KMS-11 (cell line): Measurements from ENCODE around the gene KCTD19.

ENCODE experiments used
- H2AFZ ChIP-seq: fragments of 200-600 bp; sonication (generic); 2 replicates; pipeline ENCODE4 v1.6.1; 2016; ENCODE audit warnings: antibody characterized with exemption, mixed run types, low read depth
- H3K27ac ChIP-seq: fragments of 200-600 bp; sonication (generic); 2 replicates; pipeline ENCODE4 v1.6.1; 2016; ENCODE audit warnings: mild to moderate bottlenecking, mixed run types
- H3K27me3 ChIP-seq: fragments of 200-600 bp; sonication (generic); 2 replicates; pipeline ENCODE4 v1.6.1; 2017; ENCODE audit warnings: mild to moderate bottlenecking, low read depth, mixed run types, moderate library complexity; ENCODE audit not compliant: insufficient read depth
- H3K36me3 ChIP-seq: fragments of 200-600 bp; sonication (generic); 2 replicates; pipeline ENCODE4 v1.6.1; 2017; ENCODE audit warnings: mild to moderate bottlenecking, mixed run types; ENCODE audit not compliant: insufficient read depth
- H3K4me1 ChIP-seq: fragments of 200-600 bp; sonication (generic); 2 replicates; pipeline ENCODE4 v1.6.1; 2016; ENCODE audit warnings: mild to moderate bottlenecking, low read depth, mixed run types; ENCODE audit not compliant: poor library complexity, severe bottlenecking
- H3K4me2 ChIP-seq: fragments of 200-600 bp; sonication (generic); 2 replicates; pipeline ENCODE4 v1.7.0; 2016; ENCODE audit warnings: mild to moderate bottlenecking, mixed run types
- H3K4me3 ChIP-seq: fragments of 200-600 bp; sonication (generic); IDR thresholded peaks from 2 replicates; pipeline ENCODE4 v1.6.1; 2017; ENCODE audit warnings: low read depth, low read length, mixed read lengths; ENCODE audit not compliant: insufficient read depth
- H3K79me2 ChIP-seq: fragments of 200-600 bp; sonication (generic); 2 replicates; pipeline ENCODE4 v1.6.1; 2016; ENCODE audit warnings: low read depth, mixed run types; ENCODE audit not compliant: insufficient read depth
- H3K9ac ChIP-seq: fragments of 200-600 bp; sonication (generic); 2 replicates; pipeline ENCODE4 v1.6.1; 2016; ENCODE audit warnings: mild to moderate bottlenecking, mixed run types
- H4K20me1 ChIP-seq: fragments of 200-600 bp; sonication (generic); 2 replicates; pipeline ENCODE4 v1.6.1; 2016; ENCODE audit warnings: mild to moderate bottlenecking, mixed run types; ENCODE audit not compliant: insufficient read depth
- TF ChIP-seq, protein P1 (sequence below): fragments of 200-600 bp; sonication (generic); conservative IDR thresholded peaks from 2 replicates; pipeline ENCODE4 v1.6.1; 2017; ENCODE audit warnings: low read depth, mild to moderate bottlenecking, antibody characterized with exemption, low read length, moderate library complexity, mixed read lengths

Gene KCTD19

DNA sequence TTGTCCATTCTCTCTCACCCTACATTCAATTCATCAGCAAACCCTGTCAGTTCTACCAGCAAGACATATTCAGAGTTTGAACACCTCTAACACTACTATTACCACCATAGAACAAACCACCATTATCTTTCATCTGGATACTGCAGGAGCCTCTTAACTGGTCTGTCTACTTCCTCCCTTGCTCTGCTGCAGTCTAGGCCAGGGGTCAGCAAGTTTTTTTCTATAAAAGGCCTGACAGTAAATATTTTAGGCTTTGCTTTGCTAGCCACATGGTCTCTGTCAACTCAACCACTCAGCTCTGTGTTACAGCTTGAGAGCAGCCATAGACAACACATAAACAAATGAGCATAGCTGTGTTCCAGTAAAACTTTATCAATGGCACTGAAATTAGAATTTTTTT lies 13.8 kb downstream of the KCTD19 start:
- TF ChIP-seq, protein P1, sequence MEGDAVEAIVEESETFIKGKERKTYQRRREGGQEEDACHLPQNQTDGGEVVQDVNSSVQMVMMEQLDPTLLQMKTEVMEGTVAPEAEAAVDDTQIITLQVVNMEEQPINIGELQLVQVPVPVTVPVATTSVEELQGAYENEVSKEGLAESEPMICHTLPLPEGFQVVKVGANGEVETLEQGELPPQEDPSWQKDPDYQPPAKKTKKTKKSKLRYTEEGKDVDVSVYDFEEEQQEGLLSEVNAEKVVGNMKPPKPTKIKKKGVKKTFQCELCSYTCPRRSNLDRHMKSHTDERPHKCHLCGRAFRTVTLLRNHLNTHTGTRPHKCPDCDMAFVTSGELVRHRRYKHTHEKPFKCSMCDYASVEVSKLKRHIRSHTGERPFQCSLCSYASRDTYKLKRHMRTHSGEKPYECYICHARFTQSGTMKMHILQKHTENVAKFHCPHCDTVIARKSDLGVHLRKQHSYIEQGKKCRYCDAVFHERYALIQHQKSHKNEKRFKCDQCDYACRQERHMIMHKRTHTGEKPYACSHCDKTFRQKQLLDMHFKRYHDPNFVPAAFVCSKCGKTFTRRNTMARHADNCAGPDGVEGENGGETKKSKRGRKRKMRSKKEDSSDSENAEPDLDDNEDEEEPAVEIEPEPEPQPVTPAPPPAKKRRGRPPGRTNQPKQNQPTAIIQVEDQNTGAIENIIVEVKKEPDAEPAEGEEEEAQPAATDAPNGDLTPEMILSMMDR: no peak
- H3K9ac ChIP-seq: no peak overlapping the region
- H4K20me1 ChIP-seq: no peaks in the 10 kb centered on the region
- H3K4me3 ChIP-seq: no peak overlapping the region
- no peaks in the 10 kb centered on the region for H3K79me2 ChIP-seq
- no peak overlapping the region for H3K4me2 ChIP-seq
- H3K36me3 ChIP-seq: no peaks in the 10 kb centered on the region
- H3K27ac ChIP-seq: no peak overlapping the region
- no peaks in the 10 kb centered on the region for H3K27me3 ChIP-seq
- no peaks in the 10 kb centered on the region for H3K4me1 ChIP-seq
- H2AFZ ChIP-seq: no peak overlapping the region

DNA sequence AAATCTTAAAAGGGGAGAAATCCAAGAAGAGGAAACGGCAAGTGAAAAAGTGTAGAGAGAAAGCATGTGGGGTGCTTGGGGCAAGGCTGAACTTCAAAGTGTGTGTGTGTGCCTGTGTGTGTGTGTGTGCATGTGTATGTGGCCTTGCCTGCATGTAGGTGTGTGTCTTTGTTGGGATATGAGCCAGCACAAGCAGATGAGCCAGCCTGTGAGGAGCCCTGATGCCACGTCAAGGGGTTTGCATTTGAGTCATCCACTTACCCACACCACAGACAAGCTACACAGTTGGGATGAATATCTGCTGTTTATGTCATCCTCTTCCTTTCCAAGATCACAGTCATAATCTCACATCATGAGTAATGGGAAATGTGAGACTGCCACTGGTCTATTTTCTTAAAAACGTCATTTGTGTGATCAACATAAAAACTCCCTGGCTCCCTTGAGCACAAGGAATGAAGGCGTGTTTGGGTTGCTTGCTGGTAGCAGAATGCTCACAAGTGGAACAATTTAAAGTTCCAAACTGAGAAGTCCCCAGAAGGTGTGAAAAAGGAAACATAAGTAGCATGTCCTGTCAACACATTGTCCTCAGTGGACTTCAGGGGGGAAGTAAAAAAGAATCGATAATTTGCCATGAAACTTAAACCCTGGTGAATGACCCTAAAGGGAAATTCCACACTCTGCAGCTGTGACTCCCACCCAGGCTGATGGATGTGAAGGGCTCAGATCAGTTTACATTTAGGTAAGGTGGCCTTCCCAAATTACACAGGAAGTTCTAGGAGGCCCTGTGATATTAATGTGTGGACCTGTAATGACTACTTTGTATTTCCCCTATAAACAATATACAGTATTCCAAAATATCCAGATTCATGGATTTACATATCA lies 14.7 kb downstream of the KCTD19 start:
- TF ChIP-seq, protein P1: no peak
- Histone ChIP-seq H2AFZ (no peak overlapping the region), H3K27ac (no peak overlapping the region), H3K4me1 (no peaks in the 10 kb centered on the region), H3K4me3 (no peak overlapping the region), H3K27me3 (no peaks in the 10 kb centered on the region), H3K36me3 (no peaks in the 10 kb centered on the region), H3K79me2 (no peaks in the 10 kb centered on the region), H4K20me1 (no peaks in the 10 kb centered on the region), H3K4me2 (no peak overlapping the region), H3K9ac (no peak overlapping the region)

DNA sequence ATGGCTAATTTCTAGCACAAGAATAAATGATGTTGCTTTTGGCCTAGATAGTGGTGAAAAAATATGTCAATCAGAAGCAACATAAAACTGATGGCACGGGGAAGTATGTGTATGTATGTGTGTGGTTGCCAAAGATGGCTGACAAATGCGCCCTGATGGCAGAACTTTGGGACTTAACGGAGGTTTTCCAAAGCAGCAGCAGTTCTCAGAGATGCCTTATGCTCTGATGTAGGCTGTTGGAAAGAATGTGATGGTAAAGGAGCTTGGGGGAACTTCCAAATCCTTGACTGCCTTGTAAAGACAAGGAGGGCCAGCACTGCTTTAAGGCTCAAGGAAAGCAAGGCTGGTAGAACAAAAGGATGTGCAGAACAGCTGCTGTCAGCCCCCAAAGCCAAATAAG lies 16.0 kb downstream of the KCTD19 start:
- TF ChIP-seq, protein P1: no peak

DNA sequence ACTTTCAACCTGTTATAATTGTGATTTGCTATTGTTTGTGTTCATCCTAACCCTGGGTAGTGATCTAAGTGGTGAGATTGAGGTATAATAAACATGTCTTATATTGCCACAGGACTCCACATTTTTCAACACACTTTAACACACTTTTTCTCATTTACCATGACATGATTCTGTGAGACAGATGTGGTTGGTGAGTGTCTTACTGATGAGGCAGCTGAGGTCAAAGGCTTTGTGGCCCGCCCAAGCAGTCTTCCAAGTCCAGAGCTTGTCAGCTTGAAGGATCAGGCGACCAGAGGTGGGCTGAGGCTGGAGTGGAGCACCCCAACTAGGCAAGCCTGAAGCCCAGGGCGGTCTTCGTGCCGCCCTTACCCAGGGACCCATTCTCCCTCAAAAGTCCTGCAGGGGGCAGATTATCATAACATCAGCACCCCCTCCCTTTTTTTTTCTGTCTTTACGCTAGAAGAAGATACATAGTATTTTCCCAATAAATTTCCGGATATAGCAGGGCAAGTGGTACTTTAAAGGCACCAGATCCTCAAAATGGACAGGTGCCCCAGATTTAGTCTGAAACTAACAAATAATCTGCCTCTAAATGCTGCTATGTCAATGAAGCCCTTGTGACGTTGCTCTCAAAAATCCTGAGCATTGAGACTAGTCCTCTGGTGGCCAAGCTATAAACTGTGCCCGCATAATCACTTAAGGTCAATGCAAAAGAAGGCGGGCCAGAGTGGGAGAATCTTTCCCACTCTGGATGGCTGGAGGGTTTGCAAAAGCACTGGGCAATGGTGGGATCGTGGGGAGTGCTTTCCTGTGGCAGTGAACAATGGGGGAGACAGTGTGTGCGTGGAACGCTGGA lies 21.1 kb downstream of the KCTD19 start:
- Histone ChIP-seq H3K9ac (no peak overlapping the region), H3K4me2 (no peak overlapping the region), H3K79me2 (no peaks in the 10 kb centered on the region), H3K27ac (no peak overlapping the region), H3K27me3 (no peaks in the 10 kb centered on the region), H3K4me3 (no peak overlapping the region), H3K4me1 (no peaks in the 10 kb centered on the region), H3K36me3 (no peaks in the 10 kb centered on the region), H4K20me1 (no peaks in the 10 kb centered on the region), H2AFZ (no peak overlapping the region)
- TF ChIP-seq, protein P1: no peak

More for the DNA sequence above, 16.0 kb downstream of the KCTD19 start:
- Histone ChIP-seq H3K9ac (no peak overlapping the region), H2AFZ (no peak overlapping the region), H3K36me3 (no peaks in the 10 kb centered on the region), H3K79me2 (no peaks in the 10 kb centered on the region), H3K27me3 (no peaks in the 10 kb centered on the region), H3K4me1 (no peaks in the 10 kb centered on the region), H3K4me3 (no peak overlapping the region), H4K20me1 (no peaks in the 10 kb centered on the region), H3K4me2 (no peak overlapping the region), H3K27ac (no peak overlapping the region)
